Measurements from ENCODE around the gene PKD1L1. TPM values are rescaled to one million over a fixed set of nuclear protein-coding genes. Genes with fewer than 3 reads are reported as not detected.

The PKD1L1 gene
- under 0.01 TPM in 2 replicates for total RNA-seq (ENCODE audit: low replicate concordance)

GRCh38 chr7:47948141-47948790, at the start of gene PKD1L1:
PKD1L1 (minus strand) TSS chr7:47948466; CDS start chr7:47948440, 26 bp downstream.

GRCh38 chr7:47979145-47979831, 31.0 kb upstream of the PKD1L1 start, which contains the start of gene HUS1:
HUS1 (minus strand) TSS chr7:47979615; CDS start chr7:47979519, 96 bp downstream.

Other genes starting within 250 kb of the PKD1L1 start
- gene HUS1, start 31.1 kb upstream of the PKD1L1 start, total RNA-seq (ENCODE audit: low replicate concordance), result 11.1 and 11.7 TPM in 2 replicates
- not detected in 2 replicates for gene SUN3, start 80.6 kb upstream of the PKD1L1 start, total RNA-seq (ENCODE audit: low replicate concordance)
- not detected in 2 replicates for gene C7orf57, start 87.1 kb upstream of the PKD1L1 start, total RNA-seq (ENCODE audit: low replicate concordance)
- gene UPP1, start 140.8 kb upstream of the PKD1L1 start, total RNA-seq (ENCODE audit: low replicate concordance), result 7.3 and 14.4 TPM in 2 replicates
- gene ABCA13, start 223.0 kb upstream of the PKD1L1 start, total RNA-seq (ENCODE audit: low replicate concordance), result under 0.01 and 0.08 TPM in 2 replicates

All from smooth muscle cell of the coronary artery (primary cell).